GM21360 (cell line): ENCODE results near the gene LTB4R2.

ENCODE experiments used
- ATAC-seq: cut with Tn5 transposase; IDR thresholded peaks from one replicate; pipeline ENCODE4 v1.9.1; 2021; ENCODE audit warnings: mild to moderate bottlenecking, moderate library complexity; ENCODE audit not compliant: unreplicated experiment

LTB4R2 gene, protein sequence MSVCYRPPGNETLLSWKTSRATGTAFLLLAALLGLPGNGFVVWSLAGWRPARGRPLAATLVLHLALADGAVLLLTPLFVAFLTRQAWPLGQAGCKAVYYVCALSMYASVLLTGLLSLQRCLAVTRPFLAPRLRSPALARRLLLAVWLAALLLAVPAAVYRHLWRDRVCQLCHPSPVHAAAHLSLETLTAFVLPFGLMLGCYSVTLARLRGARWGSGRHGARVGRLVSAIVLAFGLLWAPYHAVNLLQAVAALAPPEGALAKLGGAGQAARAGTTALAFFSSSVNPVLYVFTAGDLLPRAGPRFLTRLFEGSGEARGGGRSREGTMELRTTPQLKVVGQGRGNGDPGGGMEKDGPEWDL

DNA sequence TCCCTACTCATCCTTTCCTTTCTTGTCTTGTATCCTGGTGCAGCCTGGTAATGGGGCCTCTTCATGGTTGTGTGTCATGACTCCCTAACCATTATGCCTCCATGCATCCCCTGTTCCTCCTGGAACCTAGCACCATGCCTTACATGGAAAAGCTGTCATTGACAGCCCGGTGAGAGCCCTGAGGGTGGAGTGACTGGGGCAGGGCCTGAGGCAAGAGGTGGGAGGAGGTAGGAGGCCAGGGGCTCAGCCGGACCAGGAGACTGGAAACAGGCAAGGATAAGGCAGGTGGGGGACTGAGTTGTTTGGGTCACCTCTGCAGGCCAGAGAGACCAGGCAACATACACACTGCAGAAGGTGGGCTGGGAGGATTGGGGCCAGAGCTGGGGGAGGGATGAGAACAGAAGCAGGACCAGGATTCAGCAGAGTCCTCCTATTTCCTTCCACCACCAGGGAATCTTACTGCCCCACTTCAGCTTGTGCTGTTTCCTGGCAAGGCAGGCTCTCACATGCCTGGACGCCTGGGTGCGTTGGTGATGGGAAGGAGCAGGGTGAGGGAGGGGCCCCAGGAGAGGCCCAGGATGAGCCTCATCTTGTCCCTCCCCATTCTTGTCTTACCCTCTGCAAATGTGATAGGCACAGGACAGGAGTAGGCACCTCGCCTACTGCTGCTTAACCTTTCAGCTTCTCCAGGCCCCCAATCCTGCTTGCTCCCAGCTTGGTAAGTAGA lies at the start of gene LTB4R2:
Gene LTB4R2 (plus strand): TSS at position 603 of the 727 bp plus-strand sequence. CDS start 525 bp downstream, outside the sequence.
- ATAC-seq = no peak

- no peak for ATAC-seq
Observed at GRCh38 chr14:24260780-24261157, 49.2 kb upstream of the LTB4R2 start.

DNA sequence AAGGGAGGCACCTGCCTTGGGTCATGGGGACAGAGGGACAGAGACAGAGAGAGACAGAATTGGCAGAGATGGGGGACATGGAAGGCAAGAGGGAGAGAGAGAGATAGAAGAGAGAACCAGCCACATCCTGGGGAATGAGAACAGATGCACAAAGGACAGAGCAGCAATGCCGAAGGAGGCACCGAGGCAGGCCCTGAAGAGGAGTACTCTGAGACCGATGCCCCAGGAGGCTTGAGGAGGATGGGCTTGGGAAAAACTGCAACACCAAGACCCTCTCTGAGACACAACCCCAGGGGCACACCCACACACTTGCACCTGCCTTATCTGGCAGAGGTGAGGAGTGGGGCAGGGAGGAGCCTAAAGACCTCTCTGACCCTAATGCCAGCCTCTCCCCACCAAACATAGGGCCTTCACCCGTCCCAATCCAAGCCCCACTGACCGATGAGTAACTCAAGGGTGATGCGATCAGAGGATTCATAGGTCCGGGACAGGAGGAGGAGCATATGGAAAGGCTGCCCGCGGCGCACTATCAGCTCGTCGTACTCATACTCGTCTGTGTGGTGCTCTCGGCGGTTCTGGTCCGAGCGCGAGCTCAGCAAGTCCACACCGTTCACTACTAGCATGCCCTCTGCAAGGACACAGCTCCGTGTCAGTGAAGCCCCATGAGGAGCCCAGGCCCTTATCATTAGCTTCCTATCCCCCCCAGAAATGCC lies 48.5 kb upstream of the LTB4R2 start:
- no peak for ATAC-seq

GRCh38 chr14:24261969-24262327 lies 48.0 kb upstream of the LTB4R2 start:
- ATAC-seq = no peak

- no peak for ATAC-seq
Observed at GRCh38 chr14:24262821-24263733, 46.9 kb upstream of the LTB4R2 start, which contains the start of gene TGM1. Gene TGM1 (minus strand): TSS chr14:24263177. CDS start chr14:24262352, 825 bp downstream.

GRCh38 chr14:24263848-24264247 lies 46.1 kb upstream of the LTB4R2 start:
- ATAC-seq = no peak

DNA sequence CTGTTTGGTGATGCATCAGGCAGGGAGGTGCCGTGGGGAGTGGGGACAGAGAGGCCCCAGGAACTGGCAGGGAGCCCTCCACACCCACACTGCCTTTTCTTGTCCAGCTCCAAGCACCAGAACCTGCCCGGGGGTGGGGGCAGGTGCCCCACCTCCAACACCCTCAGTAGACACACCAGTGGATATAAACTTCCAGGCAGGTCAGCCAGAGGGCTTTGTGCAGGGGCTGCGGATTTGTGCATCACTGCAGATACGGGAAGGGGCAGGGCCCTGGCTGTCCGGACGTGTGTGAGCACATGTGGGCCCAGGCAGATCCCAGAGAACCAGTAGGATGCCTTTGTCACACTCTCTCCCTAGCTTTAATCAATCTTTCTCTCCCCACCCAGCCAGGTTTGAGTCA lies 45.6 kb upstream of the LTB4R2 start:
- no peak for ATAC-seq

- ATAC-seq = no peak
Observed at GRCh38 chr14:24266344-24267244, 43.3 kb upstream of the LTB4R2 start.

DNA sequence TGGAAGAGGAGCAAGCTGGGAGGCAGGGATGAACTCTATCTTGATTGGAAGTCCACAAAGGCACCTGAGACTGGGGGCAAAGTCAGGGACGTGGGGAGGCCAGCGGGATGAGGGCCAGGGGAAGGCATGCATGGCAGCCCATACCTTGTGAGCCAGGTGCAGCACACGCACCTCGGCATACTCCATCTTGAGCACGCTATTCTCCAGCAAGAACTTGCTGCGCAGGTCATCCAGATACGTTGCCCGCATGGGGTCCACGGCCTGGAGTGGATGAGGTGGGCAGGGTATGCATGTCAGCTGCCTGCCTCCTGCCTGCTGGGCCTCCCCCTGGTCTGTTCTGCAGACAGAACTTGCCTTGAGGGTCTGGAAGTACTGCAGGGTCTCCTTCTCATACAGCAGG lies 42.4 kb upstream of the LTB4R2 start:
- ATAC-seq = no peak

DNA sequence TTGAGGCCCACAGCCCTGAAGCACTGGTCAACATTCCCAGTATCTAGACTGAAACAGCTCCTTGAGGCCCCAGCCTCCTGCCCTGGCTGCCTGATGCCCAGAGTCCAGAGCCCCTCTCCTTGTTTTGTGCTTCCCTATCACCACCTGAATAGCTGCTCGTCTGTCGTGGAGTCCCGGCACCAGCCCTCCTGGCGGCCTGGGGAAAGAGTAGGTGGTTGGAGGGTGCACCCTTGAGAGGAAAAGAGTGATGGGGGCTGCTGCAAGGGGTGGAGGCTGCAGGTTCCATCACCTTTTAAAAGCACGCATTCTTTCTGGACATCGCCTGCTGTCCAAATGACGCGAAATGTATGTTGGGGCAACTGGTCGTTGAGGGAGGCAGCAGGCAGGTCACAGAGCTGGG lies 41.7 kb upstream of the LTB4R2 start:
- ATAC-seq = no peak

GRCh38 chr14:24269368-24269767 lies 40.6 kb upstream of the LTB4R2 start:
- no peak for ATAC-seq

DNA sequence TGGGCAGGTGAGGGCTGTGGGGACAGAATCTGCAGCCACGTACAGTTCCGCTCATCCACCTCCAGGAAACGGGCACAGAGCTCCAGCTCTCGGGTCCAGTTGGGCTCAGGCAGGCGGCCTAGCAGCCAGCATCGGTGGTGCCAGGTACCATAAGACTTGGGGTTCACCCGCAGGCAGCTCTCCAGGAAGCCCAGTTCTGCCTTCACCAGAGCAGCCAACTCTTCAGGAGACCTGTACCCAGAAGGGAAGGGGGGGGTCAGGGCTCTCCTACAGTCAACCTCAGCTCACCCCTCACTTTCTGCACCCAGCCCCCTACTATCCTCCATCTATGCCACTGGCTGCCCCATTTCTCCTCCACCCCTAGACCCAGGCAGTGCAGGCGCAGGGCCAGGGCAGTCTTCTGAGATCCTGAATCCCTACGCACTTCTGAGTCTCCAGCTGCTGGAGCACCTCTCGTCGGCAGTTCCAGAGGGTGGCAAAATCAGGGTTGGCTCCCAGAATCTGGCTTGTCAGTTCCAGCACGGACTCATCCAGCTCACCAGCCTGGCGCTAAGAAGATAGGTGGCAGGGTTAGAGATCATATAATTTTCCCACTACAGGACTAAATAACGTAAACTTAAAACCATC lies 39.9 kb upstream of the LTB4R2 start:
- no peak for ATAC-seq

GRCh38 chr14:24270537-24271133 lies 39.3 kb upstream of the LTB4R2 start:
- no peak for ATAC-seq

- peak; percentile 78 for ATAC-seq
Observed at GRCh38 chr14:24271134-24271833, 38.7 kb upstream of the LTB4R2 start, which contains the start of gene RABGGTA. Gene RABGGTA (minus strand): TSS chr14:24271597. CDS start chr14:24271115, 482 bp downstream.

- ATAC-seq = no peak
Observed at GRCh38 chr14:24271834-24272263, 38.1 kb upstream of the LTB4R2 start.

DNA sequence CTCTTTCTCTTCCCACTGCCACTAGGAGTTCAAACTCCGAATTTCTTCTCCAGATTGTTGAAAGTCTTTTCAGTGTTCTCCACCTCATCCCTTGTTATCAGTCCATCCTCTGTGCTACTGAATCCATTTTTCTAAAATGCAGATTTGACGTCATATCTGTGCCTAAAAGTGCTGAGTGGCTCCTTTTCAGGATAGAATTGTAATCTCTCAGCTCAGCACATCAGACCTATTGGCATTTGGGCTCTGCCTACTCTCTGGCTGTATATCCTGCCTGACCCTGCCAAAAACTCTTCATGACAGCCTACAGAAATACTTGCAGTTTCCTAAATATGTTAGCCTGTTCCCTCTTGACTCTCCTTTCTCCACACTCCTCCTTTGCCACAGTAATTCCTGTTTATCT lies 37.5 kb upstream of the LTB4R2 start:
- no peak for ATAC-seq

GRCh38 chr14:24273422-24273998 lies 36.4 kb upstream of the LTB4R2 start:
- no peak for ATAC-seq
